Superior temporal gyrus (tissue), 1 donor: ENCODE results near the gene MYH8.

Source experiments
- DNase-seq: peaks from one replicate; pipeline ENCODE4 v3.0.0-alpha.2; 2016; ENCODE audit errors: extremely low spot score

The MYH8 gene

DNA sequence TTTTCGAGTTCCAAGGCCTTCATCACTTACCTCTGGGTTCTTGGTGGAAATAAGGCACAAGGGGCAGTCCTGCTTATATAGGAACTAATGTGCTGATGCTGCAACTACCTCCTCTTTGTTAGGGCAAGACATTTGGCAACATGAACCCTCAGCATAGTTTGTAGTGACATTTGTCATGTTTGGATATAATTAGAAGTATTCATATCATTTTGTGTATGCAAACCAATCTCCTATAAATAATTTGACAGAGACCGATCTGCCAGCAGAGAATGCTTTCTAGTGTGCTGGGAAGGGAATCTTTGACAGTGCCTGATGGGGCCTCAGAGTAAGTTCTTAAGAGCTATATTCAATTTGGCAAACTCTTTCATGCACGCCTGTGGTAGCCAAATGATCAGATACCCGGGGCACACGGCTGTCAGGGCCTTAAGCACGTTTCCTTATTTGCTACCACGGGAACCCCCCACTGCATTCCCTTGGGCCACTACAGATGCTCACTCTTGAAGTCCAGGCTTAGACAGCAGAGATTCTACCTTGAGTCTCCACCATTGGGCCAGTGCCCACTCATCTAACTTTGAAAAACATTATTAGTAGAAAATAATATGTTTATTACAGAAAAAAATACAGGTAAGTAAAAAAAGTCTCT lies at the start of gene MYH8:
Gene MYH8, minus strand, starts transcription at position 51 of the 643 bp plus-strand sequence. CDS start 1,723 bp downstream, outside the sequence.
- no peak for DNase-seq

- no peak for DNase-seq
Measured at GRCh38 chr17:10469459-10469858, 47.7 kb upstream of the MYH8 start, which contains the start of gene MYH4. TSS of gene MYH4 (minus strand) at chr17:10469559. CDS start at chr17:10466745, 2,814 bp downstream.

- no peak for DNase-seq
Measured at GRCh38 chr17:10463402-10463801, 41.7 kb upstream of the MYH8 start.

DNA sequence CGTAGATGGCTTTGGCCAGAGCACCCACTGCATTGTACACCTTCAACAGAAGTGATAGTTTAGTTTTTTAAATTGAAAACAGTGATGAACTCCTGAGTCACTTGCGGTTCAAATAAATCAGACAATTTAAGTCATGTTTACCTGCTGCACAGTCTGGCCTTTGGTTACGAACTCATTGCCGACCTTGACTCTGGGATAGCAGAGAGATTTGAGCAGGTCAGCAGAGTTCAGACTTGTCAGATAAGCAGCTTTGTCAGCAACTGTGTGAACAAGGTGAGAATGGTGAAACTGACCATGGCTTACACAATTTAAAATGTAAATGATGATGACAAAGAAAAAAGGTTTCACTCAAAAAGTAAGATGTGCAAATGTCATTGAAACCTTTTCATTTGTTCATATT lies 38.3 kb upstream of the MYH8 start:
- no peak for DNase-seq

DNA sequence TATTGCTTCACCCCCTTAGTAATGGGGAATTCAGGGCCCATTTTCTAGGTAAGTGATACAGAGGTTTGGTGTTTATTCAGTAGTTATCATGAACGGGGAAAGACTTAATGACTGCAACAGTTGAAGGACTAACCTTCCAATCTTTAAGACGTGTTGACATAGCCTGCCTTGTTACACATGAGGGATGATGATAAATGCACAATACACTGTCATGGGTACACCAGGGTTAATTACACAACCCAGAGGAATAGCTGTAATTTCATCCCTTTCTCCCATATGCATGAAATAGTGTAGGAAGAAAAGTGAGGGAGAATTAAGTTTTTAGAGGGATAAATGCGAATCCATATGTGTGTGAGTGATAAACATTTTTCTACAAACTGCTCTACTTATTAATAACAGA lies 37.0 kb upstream of the MYH8 start:
- no peak for DNase-seq

- no peak for DNase-seq
Measured at GRCh38 chr17:10457952-10458351, 36.2 kb upstream of the MYH8 start.

GRCh38 chr17:10447026-10447931 lies 25.5 kb upstream of the MYH8 start:
- DNase-seq: no peak

DNA sequence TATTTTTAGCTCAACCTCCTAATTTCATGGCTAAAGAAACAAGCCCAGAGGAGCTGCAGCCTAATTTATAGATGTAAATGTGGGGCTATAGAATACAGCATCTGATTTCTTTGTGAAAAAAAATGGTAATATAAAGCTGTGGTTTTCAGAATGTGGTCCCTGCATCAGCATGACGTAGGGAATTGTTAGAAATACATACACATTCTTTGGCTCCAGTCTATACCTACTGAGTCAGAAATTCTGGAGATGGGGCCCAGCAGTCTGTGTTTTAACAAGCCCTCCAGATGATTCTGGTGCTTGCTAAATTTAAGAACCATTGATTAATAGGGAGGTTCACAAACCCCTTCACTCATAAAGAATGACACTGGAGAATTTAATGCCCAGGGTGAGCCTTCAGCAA lies 18.1 kb upstream of the MYH8 start:
- DNase-seq: no peak

DNA sequence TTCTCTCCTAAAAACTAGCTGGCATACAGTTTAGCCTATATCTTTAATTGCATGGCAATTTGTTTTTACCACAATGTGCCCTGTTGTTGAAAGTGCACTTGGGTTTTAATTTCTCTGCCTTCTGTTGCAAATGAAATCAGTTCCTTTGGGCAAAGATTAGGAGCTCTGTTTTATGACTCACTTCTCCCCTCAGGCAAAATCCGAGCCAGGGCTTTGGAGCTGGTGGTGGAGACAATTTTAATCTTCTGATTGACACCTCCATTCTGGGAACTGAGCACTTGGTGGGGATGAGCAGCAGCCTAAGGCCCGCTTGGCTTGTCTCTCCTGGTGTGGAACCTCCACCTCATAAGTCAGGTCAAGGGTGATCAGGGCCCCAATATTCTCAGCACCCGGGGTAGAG lies 13.3 kb upstream of the MYH8 start:
- DNase-seq: no peak

DNA sequence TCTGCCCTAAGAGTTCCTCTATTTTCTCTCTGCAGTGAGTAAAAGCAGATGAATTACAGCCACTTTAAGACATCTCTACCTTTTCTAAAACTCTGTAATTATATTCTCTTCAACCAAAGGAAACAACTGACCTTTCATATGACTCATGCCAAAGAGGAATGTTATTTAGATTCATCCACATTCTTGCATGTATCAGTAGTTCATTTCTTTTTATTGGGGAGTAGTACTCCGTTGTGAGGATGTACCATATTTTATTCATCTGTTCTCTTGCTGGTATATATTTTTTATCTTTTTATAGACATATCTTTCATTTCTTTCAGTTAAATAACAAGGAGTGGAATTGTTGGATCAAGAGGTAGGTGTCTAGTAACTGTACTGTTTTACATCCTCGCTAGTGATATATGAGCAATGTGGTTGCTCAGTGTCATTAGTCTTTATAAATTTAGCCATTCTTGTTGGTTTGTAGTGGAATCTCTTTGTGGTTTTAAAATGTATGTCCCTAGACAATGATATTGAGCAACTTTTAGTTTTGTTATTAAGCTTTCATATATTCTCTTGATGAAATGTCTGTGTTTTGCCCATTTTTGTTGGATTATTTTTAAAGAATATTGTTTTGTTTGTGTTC lies 7.8 kb upstream of the MYH8 start:
- DNase-seq: no peak

DNA sequence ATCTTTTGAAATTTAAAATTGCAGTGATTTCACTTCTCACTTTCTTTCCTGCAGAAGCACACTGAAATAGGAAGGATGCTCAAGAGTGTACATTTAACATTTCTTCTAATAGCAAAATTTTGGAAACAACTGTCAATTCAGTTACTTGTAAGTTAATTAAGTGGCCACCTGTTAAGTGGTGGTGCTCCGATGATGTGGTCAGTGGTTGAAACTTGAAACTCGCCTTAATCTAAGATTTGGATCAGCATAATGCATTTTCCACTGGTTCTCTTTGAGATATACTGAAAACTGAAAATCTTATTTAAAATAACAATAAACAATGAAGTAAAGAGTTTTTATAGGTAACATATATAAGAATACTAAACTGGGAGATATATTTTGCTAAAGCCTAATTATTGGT lies 7.0 kb upstream of the MYH8 start:
- DNase-seq: no peak

- DNase-seq: no peak
Measured at GRCh38 chr17:10421211-10421610, 539 bp downstream of the MYH8 start.

- DNase-seq: no peak
Measured at GRCh38 chr17:10420811-10421210, 939 bp downstream of the MYH8 start.

- no peak for DNase-seq
Measured at GRCh38 chr17:10417431-10417830, 4.3 kb downstream of the MYH8 start.

GRCh38 chr17:10415161-10415560 lies 6.6 kb downstream of the MYH8 start:
- no peak for DNase-seq

- no peak for DNase-seq
Measured at GRCh38 chr17:10403589-10403988, 18.2 kb downstream of the MYH8 start.

GRCh38 chr17:10398352-10398751 lies 23.4 kb downstream of the MYH8 start:
- no peak for DNase-seq

DNA sequence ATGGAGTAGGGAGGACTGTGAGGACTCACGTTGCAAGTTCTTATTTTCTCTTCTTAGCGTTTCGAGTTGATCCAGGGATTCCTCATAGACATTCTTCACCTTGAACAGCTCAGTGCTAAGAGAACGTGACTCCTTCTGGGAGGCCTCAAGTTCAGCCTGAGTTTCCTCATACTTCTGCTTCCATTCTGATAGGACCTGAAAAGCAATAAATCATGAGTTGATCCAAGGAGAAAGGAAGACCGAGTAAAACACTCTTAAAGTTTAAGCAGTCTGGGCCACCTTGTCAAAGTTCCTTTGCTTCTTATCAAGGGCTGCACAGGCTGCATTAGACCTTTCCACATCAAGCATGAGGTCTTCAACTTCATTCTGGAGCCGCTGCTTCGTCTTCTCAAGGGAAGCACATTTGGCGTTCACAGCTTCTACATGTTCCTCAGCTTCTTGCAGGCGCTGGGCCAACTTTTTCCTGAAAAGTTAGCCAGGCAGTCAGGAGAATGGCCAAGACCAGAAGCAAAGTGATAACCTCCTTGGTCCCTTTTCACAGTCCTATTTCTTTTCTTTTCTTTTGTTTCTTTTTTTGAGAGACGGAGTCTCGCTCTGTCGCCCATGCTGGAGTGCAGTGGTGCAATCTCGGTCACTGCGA lies 25.1 kb downstream of the MYH8 start:
- no peak for DNase-seq

DNA sequence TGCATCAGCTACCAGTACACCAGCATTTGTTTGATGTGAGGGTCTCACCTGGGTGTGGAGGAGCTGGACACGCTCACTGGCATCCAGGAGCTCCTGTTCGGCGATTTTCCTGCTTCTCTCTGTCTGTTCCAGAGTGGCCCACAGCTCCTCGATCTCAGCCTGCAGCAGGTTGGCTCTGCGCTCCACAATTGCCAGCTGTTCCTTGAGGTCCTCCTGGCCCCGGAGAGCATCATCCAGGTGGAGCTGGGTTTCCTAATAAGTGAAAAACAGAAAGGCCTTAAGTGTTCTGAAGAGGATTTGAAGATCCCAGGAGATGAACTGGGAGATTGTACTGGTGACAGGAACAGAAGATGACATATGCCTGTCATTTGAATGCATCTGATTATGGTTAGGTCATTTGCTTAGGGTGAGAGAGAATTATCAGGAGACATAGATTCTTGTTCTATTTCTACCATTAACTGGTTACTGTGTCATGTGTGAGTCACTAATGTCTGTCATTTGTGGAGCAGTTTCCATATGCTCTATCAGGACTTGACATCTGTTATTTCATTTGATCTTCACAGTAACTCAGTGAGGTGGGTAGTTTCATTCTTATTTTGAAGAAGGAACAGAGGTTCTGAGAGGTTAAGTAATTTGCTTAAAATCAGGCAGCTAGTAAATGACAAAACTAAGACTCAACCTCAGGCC lies 27.4 kb downstream of the MYH8 start:
- DNase-seq: no peak

- DNase-seq: no peak
Measured at GRCh38 chr17:10392880-10393279, 28.9 kb downstream of the MYH8 start.

DNA sequence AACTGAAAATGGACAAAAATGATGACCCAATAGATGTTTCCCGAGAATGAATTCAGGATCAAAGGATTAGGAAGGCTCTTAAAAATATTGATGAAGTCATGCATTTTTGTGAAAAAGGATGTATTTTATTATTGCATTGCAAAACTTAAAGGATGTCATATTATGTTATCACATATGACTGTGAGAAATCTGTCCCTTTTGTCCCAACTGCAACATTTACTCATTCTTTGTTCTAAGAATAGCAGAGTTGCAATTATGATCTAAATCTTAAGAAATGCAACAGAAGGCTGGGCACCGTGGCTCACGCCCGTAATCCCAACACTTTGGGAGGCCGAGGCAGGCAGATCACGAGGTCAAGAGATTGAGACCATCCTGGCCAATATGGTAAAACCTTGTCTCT lies 35.9 kb downstream of the MYH8 start:
- DNase-seq: peak; percentile 15

DNA sequence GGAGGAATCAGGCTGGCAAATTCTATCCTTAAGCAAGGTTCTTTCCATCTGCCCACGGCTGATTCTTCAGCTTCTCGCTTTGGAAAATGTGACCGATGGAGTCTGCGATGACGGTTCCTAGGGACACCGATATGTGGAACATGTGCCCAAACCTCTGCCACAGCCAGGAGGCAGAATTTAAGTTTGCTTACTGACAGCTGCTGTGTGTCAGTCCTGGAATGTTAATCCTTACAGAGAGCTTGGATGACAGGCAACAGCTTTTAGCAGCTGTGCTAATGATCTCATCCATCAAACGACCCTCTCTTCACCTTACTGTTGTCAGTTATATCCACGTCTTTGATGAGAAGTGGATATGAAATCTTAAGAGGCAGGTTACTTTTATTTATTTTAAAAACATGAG lies 37.6 kb downstream of the MYH8 start:
- DNase-seq: no peak
